CD4-positive, alpha-beta T cell treated with Interleukin-17A for 1 hour (primary cell): ENCODE measurements around the gene FALEC.

Experiments
- DNase-seq: peaks from one replicate; pipeline ENCODE4 v3.0.0-alpha.2; 2020

The FALEC gene

GRCh38 chr1:150515328-150516049 is at the start of gene FALEC:
Gene FALEC, plus strand, starts transcription at chr1:150515752.
- peak; percentile 92 for DNase-seq

GRCh38 chr1:150466964-150467363 is 48.6 kb upstream of the FALEC start:
- DNase-seq: no peak

DNA sequence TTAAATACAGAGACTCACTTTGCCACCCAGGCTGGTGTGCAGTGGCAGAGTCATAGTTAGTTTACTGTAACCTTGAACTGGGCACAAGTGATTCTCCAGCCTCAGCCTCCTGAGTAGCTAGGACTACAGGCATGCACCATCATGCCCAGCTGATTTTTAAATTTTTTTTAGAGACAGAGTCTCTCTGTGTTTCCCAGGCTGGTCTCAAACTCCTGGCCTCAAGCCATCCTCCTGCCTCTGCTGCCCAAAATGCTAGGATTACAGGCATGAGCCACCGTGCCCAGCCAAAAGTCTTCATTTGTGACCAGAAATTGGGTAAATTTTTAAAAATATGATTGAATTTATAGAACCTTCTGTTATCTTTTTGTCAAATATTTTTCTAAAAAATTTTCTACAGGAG is 46.3 kb upstream of the FALEC start:
- DNase-seq: no peak

- no peak for DNase-seq
Measured at GRCh38 chr1:150472601-150473200, 42.9 kb upstream of the FALEC start.

DNA sequence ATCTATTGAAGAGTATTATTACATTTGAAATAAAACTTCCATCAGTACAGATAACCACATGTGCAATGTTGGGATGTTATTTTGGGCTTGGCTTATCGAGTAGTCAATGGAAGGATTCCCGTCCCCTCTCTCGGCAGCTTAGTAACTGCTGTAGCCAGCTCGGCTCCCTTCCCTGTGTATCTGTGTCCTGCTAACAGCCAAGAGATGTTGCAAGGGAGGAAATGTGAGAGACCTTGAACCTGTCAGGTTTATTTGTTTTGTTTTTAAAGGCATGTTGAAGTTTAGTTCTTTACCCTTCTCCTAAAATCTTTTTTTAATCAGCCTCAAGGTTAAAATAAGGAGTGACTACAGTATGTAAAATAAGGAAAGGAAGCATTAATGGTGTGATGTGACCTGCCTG is 41.9 kb upstream of the FALEC start:
- no peak for DNase-seq

DNA sequence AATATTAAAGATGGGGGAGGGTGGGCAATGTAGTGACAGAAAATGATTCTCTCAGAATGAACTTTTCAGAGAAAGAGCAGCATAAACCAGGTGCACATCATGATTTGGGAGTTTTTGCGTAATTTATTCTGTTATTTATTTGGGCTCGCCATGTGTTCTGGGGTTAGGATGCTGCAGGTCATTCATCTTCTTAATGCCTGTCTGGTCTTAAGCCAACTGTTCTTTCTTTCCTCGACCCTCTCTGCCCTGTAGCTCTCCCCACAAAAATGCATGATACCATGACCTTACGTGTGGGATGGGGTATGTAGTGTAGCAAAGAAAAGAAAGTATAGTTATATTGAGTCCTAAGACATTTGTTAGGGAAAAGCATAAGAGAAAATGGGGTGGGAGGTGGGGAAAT is 40.7 kb upstream of the FALEC start:
- no peak for DNase-seq

- no peak for DNase-seq
Measured at GRCh38 chr1:150476754-150477153, 38.8 kb upstream of the FALEC start.

DNA sequence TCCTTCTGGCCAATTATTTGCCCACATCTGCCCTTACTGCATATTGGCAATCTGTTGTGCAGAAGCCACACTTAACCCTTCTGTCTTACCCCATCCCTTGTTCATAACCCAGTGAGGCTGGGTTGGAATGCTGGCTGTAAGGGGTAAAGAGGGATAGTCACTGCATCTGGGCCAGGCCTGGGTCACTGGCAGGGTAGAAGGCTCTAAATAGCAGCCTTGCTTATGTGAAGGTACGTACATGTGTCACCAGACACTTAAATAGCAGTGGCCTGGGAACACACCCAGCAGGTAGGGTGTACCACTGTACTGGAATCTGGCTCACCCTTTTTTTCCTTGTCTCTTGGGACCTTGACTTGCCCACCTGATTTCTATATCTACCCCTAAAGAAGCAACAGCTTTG is 38.2 kb upstream of the FALEC start:
- DNase-seq: no peak

DNA sequence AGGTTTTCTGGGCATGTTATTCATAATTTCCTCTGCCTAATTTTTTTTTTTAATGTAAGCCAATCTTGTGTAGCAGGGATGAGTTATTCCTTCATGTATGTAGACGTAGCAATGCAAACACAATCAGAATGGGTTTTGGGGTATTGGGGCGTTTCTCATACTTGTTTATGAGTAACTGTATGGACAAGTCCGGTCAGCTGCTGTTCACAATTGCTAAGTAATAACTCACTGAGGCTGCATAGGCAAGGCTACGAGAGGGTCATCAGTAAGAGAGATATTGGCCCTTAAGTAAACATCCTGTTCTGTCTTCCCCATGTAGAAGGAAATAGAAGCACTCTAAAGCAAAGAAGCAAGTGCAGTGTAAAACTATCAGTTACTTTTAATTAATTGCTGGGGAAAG is 37.8 kb upstream of the FALEC start:
- DNase-seq: no peak

- no peak for DNase-seq
Measured at GRCh38 chr1:150479370-150479769, 36.2 kb upstream of the FALEC start.

GRCh38 chr1:150479927-150480352 is 35.6 kb upstream of the FALEC start:
- DNase-seq: no peak

- no peak for DNase-seq
Measured at GRCh38 chr1:150484431-150484830, 31.1 kb upstream of the FALEC start.

GRCh38 chr1:150484861-150485260 is 30.7 kb upstream of the FALEC start:
- no peak for DNase-seq

- DNase-seq: peak; percentile 99
Measured at GRCh38 chr1:150486966-150487762, 28.4 kb upstream of the FALEC start, which contains the start of gene TARS2. Gene TARS2, plus strand, starts transcription at chr1:150487419. Its CDS starts 32 bp downstream, at chr1:150487451.

DNA sequence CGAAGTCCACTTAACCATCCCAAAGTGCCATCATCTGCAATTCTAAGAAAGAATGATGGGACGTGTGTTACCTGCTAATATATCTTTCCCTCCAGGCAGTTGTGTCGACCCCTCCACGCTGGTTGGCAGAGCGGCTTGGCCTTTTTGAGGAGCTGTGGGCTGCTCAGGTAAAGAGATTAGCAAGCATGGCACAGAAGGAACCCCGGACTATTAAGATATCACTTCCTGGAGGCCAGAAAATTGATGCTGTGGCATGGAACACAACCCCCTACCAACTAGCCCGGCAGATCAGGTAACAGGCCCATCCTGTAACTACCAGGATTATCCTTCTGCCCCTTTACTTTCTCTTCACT is 27.8 kb upstream of the FALEC start:
- peak; percentile 18 for DNase-seq

- no peak for DNase-seq
Measured at GRCh38 chr1:150493175-150493574, 22.4 kb upstream of the FALEC start.

DNA sequence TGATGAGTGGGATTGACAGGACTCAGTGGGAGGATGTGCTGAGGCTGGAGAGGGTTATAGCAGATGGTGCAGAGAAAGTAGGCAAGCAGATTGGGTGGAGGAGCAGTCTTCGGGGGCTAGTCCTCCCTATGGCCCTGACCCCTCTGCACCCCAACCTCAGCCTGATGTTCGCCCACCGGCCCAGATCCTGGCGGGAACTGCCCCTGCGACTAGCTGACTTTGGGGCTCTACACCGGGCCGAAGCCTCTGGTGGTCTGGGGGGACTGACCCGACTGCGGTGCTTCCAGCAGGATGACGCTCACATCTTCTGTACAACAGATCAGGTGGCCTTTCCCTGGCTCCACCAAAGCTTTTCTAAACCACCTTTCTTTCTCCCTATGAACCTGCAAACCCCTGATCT is 17.2 kb upstream of the FALEC start:
- no peak for DNase-seq

DNA sequence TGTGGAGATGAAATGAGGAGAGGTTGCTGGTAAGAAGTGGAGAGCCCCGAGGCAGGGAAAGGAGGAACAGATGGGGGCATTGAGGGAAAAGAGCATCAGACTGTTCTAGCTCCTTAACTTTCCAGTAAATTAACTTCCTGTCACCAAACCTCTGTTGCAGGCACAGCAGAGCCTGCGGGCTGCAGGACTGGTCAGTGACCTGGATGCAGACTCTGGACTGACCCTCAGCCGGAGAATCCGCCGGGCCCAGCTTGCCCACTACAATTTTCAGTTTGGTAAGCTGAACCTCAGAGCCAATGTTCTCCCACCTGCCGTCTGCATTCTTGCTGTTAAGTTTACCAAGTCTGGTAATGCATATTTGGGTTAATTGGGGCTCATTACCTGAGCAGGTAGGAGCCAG is 10.1 kb upstream of the FALEC start:
- DNase-seq: no peak

DNA sequence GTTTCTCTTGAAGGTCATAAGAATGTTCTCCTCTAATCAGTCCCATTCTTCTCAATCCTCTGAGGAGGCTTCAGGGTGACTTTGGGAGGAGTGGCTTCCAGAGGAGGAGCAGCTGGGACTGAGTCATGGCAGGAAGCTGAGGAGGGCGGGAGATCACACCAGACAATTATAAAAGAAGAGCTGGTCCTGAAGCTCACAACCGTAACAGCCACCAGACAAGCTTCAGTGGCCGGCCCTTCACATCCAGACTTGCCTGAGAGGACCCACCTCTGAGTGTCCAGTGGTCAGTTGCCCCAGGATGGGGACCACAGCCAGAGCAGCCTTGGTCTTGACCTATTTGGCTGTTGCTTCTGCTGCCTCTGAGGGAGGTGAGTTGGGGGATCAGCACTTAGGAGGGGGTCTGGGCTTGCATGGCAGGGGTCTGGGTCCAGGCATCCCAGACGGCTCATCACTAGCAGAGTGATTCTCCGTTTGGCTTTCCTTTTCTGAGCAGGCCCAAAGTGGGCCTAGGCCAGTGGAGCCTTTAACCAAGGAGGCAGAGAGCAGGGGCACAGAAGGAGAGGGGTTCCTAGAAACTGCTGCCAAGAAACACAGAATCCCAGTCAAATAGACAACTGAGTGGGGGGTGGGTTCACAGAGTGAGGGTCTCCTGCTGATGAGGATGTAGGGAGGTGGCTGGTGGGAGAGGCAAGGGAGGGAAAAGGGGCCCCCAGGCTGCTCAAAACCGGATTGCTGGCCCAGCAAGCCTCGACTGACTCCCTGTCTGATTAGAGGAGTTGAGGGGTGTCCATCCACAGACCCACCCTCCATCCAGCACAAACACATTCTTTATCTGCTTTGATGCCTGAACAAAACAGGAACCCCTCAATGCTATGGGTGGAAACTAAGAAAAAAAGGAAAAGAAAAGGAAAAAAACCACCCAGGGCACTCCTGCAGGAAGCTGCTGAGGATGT is 7.4 kb upstream of the FALEC start, which contains the start of gene ECM1:
Gene ECM1 (plus strand): TSS at position 198 of the 953 bp plus-strand sequence. CDS start 101 bp downstream, at position 299.
- DNase-seq: no peak

DNA sequence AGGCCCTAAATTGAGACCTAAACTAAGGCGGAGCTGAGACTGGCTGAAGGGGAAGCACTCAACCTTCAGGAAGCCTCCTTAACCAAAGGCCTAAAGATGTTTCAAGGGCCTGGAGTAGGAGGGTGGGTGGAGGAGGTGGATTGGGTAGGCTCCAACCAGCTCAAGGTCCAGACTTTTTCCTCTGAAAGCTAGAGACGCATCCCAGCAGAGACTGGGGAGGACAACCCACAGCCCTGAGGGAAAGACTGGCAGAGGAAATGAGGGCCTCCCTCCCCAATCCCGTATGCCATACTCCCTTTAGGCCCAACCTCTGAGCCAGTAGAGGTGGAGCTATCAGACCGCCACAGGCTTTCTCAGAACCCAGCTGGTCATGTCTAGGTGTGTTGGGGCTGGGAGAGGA is 6.6 kb upstream of the FALEC start:
- no peak for DNase-seq

DNA sequence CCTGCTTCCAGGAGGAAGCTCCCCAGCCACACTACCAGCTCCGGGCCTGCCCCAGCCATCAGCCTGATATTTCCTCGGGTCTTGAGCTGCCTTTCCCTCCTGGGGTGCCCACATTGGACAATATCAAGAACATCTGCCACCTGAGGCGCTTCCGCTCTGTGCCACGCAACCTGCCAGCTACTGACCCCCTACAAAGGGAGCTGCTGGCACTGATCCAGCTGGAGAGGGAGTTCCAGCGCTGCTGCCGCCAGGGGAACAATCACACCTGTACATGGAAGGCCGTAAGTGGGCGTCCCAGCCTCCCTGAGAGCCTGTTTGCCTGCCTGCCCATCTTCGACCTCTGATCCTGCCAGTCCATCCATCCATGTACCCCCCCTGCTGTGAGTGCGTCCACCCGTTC is 4.0 kb upstream of the FALEC start:
- no peak for DNase-seq

DNA sequence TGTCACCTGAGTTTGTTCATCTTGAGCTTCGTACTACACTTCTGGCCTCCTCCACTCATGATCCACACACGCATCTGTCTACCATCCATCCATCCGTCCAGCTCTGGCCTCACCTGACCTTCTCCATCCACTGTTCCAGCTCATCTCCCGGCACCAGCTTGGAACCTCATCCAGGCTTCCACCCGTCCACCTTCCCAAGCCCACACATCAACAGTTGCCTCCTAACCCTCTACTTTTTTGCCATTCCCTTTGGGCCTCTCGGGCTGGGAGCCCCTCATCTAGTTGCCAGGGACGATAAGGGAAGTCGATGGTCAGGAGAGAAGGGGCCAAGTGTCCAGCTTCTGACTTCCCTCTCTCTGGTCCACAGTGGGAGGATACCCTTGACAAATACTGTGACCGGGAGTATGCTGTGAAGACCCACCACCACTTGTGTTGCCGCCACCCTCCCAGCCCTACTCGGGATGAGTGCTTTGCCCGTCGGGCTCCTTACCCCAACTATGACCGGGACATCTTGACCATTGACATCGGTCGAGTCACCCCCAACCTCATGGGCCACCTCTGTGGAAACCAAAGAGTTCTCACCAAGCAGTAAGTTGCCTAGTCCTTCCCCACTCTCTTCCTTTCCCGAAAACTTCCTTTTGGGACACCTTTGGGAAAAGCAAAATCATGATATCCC is 3.4 kb upstream of the FALEC start:
- no peak for DNase-seq
